Activated CD4-positive, alpha-beta T cell treated with anti-CD3 and anti-CD28 coated beads, Interleukin-2, Interleukin-6, amounts not matched to agents 100 ng/mL and 50 ng/mL, durations not matched to agents 16 hours and 8 hours (primary cell): ENCODE results near the gene NAB2.

Experiments used
- DNase-seq: peaks from one replicate; pipeline ENCODE4 v3.0.0-alpha.2; 2020

The NAB2 gene

DNA sequence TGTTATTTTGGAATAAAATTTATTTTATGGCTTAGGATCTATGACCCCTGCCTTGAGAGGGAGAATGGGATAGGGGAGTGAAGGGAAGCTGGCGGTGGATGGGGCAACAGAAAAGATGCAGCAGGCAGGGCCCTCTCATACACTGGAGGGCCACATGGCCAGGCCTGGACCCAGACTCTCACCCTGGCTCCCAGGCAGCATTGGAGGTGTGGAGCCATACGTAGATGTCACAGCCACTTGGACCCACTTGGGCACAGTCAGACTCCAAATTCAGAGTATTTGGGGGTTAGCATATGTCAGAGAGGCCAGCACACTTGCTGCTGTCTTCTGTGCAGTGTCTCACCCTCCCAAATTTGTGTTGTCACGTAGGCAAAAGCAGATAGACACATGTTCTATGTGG lies 6.5 kb downstream of the NAB2 start:
- DNase-seq, result no peak

DNA sequence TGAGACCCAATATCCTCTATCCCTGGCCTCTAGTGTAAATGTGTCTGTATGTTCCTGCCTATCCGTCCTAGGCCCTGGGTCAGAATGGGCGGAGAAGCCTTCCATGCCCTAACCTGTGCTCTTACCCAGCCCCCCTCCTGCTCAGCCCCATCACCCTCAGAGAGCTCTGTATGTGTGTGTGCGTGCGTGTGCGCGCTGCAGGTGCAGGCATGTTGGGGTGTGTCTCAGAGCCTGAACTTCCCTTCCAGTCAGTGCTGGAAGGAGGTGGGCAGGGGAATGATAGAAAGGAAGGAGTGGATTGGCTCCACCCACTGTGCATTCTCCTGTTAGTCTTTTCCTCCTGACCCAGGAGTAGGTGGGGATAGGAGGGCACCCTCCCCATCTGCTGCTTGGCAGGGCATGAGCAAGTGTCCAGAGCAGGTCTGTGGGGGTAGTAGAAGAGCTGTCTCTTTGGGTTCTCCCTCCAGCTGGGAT lies 7.2 kb downstream of the NAB2 start:
- DNase-seq, result no peak

DNA sequence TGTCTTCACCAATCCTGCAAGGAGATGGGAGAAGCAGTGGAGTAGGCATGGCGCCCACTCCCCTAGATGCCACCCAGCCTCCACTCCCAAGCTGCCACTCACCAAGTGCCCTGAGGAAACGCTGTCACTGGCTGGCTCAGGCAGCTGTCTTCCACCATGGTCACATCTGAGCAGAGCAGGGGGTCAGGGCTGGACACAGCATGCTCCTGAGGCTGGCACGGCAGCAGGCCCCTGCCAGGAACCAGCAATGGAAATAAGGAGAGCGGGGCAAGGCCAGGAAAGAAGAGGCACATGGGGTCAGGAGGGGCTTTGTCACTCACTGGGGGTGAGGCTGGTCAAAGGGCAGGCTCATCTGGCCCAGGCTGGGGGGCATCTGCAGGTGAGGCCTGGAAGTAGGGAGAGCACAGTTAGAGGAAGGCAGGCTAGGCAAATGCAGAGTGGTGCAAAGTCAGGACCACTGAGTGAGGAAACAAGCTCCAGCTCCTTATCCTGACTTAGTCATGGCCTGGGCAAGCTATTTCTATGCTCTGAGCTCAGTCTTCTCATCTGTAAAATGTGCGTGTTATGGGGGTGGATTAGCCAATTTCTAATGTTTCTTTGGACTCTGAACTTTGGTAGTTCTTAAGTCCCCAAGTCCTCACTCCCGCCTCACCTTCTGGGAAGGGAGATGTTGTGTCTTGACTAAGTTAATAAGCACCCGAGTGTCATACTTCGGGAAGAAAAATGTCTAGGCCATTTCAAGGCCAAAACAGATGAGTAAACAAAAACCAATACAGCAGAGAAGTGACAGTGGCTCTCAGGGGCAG lies 8.0 kb downstream of the NAB2 start:
- DNase-seq, result no peak

DNA sequence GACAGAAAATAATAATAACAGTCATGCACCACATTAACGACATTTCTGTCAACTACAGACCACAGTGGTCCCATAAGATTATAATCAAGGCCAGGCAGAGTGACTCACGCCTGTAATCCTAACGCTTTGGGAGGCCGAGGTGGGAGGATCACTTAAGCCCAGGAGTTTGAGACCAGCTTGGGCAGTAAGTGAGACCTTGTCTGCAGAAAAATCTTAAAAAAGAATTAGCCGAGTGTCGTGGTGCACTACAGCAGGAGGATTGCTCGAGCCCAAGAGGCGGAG lies 8.6 kb downstream of the NAB2 start:
- DNase-seq, result no peak

DNA sequence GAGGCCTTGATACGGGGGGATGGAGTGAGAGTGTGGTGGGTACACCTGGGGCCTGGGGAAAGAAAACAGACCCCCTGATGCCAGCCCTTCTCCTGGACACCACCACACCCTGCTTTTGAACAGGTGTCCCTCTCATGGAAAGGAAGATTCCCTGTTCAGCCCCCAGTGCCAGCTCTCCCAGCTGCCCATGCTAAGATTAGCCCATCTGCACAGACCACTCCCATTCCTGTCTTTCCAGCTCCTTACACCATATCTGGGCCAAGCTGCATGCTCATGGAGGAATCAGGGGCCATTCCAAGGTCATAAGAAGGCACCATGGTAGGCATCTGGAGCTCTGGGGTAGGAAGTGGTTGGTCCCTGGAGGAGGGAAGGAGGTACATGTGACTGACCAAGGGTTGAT lies 9.6 kb downstream of the NAB2 start:
- no peak for DNase-seq

DNA sequence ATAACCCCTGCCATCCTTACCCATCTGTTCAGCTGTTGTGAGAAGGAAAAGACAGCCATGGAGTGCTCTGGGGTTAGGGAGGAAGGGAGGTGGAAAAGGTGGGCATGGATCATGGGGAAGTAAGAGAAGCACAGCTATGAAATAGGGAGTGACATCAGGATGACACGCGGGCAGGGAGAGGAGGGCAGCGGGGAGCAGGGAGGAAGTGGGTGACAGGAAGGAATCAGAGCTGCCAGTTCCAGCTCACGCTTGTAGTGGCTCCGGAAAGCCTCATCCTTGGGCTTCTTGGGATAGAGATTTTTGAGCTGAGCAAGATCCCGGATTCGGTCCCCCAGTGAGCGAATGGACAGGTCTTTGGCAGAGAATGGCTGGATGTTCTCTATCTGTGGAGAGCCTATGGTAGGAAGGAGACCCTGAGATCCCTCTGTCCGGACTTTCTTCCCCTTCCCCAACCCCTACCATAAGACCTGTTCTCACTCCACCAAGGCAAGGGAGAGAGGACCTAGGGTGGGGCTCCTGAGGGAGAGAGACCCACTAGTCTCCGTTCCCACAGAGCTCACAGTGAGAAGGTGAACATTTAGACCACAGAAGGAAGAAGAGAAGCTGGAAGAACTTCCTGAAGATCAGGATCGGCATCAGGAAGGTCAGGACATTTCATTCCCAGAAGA lies 10.3 kb downstream of the NAB2 start:
- DNase-seq, result no peak

DNA sequence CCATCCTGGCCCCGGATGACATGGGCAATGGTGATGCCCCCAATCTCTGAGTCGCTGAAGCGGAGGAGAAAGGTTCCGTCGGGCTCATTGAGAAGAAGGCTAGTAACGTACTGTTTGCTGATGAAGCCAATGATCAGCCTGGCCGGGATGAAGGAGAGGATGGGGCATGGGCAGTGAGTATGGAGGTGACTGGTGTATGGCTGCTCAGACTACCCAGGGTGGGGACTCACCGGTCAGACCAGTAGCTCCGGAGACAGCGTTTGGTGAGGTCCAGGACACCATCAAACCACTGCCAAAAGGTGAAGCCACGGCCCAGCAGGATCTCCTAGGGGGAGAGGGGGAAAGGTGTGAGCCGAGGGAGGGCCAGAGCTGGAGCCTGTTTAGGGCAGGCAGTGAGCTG lies 10.9 kb downstream of the NAB2 start:
- no peak for DNase-seq

DNA sequence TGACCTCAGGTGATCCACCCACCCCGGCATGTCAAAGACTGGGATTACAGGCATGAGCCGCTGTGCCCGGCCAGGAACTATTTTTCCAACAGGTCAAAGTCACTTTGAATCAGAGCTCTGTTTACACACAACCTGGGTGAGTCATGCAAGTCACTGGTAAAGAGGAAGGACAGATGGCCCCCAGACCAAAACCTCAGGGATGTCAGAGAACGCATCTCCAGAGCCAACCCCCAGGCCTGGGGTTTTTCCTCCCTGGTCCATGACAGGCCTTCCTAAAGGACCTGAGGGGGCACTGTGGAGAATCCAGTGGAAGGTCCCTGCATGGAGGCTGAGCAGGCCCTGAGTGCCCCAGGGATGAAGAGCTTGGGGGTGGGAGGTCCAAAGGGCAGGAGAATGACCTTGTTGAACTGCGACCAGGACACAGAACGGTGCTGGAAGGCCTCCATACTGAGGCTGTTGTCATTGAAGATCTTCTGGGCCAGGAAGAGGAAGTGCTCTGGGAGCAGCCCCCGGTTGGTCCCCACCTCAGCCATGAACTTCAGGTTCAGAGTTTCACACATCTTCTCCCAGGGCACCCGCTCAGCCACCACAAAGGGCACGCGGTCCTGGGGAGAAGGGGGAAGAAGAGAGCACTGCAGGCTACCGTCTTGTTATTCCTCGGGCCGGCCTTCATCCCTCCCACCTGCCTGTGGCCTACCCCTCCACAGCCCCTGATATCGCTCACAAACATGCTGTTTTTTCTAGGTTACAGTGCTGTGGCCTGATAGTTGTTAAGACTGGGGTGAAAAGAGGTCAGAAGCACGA lies 13.2 kb downstream of the NAB2 start:
- no peak for DNase-seq

DNA sequence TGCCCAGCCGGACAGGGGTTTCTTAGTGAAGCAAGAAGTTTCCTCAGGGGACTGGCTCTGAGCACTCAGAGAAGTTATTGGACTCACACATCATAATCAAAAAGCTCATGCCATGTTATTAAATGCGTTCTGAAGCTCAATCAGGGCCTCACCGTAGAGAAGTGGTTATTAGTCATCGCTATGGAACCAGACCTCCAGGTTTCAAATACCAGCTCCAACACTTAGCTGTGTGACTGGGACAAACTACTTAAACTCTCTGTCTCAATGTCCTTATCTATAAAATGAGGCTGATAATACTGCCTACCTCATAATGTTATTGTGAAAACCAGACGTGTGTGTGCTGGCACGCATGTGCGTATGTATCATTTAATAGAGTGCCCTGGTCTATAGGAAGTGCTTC lies 14.9 kb downstream of the NAB2 start:
- DNase-seq, result no peak

DNA sequence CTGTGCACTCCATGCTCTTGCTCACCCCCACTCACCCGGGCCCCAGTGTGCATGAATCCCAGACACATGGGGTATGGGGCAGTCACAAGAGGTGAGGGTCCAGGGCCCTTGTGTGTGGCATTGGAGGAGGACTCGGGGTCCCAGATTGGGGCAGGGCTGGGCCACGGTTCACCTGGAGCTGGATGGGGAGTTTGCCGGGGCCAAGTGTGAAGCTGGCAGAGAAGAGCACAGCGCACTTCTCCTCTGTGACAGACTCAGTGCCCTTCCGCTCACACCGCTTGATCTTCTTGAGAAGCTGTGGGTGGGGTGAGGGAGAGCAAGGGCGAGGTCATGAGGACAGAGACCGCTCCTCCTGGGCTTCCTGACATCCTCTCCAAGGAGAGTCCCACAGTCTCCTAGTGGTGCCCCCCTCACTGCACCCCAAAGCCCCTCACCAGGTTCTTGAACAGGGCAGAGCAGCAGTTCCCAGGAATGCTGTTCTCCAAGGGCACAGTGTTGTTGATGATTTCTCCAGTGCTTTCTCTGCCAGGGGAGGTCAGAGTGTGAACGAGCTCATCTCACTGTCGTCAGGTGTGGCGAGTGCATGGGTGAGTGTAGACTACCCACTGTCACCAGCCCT lies 15.5 kb downstream of the NAB2 start:
- no peak for DNase-seq

DNA sequence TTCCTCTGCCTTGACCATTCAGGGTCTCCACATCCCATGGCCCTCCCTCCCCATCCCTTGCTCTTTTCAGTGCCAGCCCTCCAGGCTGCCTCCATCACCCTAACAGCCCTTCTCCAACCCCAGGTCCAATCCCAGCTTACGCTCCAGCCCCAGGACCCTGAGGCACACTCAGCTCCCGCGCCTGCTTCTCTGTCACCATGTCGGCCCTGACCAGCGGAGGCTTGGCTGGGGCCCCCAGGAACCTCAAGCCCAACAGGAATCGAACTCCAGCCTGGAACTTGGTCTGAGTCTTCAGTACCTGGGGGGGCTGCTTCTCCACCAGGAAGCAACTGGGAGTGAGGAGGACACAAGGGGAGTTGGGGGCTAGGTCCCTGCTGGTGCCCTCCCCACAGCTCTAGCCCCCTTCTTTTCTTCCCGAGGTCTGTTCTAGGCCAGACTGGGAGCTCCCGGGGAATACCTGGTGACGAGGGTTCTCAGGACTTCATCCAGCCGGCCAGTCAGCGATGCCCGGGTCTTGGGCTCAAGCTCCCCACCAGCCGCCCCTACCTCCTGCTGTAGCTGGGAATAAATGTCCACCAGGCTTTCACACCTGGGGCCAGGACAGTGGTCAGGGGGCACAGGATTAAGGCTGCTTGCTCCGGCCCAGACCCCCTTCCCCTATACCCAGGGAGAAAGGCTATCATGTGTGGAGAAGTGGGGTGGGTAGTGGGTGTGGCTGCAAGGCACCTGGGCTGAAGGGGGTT lies 16.3 kb downstream of the NAB2 start:
- no peak for DNase-seq

DNA sequence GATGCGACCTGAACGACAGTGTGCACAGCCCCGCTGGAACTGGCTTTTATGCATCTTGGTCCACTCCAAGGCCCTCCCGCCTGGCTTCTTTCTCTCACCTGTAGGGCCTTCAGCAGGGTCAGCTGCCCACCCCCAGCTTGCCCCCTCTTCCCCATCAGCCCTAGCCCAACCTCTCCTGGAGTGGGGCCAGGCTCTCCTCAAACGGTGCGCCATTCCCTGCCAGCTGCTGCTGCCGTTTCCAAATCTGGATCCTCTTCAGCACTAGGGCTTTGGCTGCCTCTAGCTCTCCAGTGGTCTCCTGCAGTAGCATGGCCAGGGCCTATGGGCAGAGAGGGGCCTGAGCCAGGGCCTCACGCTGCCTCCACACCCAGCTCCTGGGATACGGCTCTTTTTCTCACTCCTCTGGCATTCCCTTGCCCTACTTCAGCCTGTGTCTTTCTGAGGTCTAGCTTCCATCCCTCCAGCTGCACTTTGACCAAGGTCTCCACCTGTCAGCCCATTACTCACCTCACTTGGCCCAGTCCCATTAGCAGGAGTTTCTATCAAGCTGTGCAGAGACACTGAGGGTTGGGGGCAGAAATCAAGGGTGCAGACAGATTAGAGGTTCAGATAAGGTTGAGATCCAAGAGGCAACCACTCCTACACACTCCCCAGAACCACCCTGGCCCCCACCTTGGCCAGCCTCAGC lies 17.3 kb downstream of the NAB2 start:
- no peak for DNase-seq

DNA sequence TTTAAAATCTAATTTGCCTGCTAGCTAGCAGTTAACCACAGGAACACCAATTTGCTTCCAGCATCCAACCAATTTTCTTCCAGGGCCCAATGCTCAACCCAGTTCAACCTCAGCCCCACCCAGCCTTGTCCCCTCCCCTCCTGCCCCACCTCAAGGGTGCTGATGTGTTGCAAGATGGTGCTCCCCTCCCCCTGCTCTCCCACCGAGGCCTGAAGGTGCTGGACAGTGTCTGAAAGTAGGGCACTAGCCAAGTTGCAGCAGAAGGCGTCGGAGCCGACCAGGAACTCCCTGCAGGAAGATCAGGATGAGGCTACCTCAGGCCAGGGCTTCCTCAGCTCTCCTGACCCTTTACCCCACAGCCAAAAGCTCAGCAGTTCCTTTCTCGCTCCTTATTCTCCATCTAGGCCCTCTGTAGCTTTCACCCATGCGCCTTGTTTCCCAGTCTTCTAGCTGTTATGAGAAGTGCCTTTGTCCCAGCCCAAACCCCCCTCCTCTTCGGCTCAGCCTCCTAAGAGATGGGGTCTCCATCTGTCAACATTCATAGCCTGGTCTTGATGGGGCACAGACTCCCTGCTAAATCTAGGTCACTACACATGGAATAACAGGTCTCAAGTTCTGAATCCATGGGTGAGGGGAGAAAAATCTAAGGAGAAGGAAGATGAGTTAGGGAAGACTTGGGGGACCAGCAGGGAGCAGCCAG lies 18.7 kb downstream of the NAB2 start:
- no peak for DNase-seq

DNA sequence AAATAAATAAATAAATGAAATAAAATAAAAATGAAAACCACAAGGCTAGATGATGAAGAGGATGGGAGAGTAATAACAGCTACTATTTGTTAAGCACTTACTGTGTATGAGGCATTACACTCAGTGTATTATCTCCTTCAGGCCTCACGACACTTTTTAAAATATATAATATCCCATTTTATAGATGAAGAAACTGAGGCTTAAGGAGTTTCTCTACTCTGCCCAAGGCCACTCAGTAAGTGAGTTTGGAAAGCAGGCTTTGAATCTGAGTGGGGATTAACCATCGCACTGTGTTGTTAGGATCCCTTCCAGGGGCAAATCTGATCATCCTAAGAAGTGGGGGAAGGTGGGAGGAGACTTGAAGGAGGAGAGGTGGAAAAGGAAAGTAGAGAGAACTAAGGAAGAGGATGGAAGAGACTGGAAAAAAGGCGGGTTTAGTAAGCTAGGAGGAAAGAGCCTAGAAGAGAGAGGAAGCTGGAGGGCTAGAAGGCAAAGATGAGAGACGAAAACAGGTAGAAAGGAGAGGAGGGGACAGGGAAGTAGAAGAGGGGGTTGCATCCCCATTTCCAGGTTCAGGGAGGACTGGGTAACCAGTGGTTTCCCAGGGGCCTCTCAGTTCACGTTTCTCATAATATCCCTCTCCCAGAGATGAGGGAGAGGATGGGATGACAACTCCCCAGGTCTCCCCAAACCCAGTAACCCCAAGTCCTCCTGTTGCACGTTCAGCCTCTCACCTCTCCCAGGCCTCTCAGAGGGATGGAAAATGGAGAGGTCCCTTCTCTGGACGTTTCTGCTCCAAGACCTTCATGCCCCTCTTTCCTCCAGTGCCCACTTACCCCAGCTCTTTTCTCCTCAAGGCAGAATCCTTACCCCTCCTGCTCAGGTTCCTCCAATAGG lies 20.5 kb downstream of the NAB2 start:
- DNase-seq, result no peak

DNA sequence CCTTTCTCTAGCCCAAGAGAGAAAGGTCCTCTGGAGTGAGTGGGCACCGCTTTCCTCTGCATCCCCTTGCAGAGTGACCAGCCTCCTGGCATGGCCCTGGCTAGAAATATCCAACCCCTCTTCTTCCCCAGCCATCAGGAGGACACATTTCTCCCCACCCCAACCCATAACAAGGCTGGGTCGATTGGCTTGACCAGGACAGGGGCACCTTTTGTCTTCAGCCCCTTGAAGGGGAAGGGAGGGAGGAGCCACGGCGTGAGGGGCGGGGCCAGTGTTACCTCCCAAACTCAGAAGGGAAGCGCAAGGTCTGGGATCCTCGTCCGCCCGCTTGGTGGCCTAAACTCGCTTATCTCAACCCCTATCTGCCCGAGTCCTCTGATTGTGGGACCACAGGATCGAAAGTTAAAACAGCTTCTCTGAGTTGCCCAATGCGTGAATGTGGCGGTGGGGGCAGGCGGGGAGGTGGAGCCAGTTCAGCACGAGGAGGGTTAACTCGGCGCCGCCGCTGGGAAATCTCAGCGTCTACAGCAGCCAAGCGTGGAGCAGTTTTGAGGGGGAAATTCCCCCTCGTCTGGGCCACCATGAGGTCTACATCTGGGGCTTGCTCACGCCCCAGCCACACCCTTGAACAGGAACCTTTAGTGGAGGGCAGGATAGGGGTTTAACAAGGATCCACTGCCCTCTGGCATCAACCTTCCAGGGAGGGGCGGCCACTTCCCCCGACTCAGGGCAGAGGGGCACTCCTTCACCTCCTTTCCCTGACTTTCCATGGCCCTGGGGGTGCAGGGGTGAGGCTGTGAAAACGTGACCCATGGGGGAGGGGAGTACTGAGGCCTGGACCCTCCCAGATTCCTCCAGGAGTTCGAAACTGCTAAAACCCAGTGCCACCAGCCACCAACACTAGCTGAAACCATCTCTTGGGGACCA lies 21.5 kb downstream of the NAB2 start:
- peak; percentile 87 for DNase-seq

DNA sequence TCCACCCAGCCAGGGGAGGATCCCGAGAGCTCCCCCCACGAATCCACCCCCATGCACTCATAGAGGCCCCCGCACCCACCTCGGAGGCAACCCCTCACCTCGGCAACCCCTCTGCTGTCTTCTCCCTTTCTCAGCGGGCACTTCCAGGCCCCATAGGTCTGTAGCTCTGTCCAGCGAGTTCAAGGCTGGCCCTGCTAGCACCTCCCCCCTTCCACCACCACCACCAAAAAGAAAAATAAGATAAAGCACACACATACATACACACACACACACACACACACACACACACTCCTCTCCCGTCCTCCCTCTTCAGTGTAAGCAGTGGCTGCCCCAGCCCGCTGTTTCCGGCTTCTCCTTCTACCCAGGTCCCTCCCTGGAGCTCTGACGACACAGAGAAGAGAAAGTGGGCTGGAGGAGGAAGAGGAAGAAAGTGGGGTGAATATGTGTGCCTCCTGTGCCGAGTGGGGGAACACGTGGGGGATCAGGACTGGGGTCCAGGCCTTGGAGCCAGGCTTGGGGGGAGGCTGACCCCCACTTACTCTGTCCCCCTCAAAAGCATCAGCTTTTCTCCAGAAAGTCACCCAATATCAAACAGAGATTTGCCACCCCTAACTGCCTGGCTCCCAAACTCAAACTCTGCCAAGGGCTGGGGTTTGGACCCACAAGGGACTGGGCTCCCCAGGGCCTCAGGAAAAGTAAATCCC lies 22.3 kb downstream of the NAB2 start, which contains the start of gene STAT6:
Gene STAT6, minus strand, starts transcription at position 332 of the 704 bp plus-strand sequence. CDS start 3,084 bp downstream, outside the sequence.
- DNase-seq, result peak; percentile 92

DNA sequence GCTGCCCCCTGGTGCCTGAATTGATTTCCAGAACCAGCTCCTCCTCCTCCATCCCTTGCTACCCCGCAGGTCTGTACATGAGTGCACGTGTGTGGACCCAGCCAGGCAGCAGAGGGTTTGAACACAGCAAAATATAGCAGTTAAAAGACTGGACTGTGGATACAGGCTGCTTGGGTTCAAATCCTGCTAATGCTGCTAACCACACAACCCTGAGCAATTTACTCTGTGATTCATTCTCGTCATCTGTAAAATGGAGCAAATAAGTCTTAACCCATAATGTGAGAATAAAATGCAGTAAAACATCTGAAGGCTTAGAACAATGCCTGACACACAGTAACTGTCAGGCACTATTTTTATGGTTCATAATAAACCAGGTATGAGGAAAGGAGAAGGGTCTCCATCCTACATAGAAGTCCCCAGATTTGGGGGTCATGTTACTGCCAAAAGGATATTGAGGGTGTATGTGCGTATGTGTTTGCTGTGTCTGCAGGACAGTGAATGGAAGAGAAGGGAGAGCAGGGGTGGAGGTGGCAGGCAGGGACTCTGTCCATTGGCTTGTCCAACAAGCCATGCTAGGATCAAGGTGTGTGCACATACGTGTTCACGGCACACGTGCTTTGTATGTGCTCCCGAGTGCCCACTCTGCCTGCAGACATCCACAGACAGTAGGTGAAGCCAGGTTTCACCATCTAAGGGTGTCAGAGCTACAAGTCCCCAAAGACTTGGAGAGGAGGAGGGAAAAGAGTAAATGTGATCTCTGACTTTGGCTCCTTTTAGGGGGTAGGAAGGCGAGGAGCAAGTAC lies 23.8 kb downstream of the NAB2 start:
- no peak for DNase-seq
